Measurements from ENCODE around the gene PHYHD1.
A peak's percentile ranks its signal among the peaks of the same experiment; 100 is the strongest.

The PHYHD1 gene

GRCh38 chr9:128901822-128902221 is 19.0 kb upstream of the PHYHD1 start:
- no peak for ATAC-seq

GRCh38 chr9:128902351-128903078 is 18.3 kb upstream of the PHYHD1 start:
- peak; percentile 94 to 95 for ATAC-seq

- no peak for ATAC-seq
These were observed 17.7 kb upstream of the PHYHD1 start for GRCh38 chr9:128903079-128903461.

- ATAC-seq = peak; percentile 36 to 42
These were observed 16.7 kb upstream of the PHYHD1 start for GRCh38 chr9:128903871-128904620.

- no peak for ATAC-seq
These were observed 14.8 kb upstream of the PHYHD1 start for GRCh38 chr9:128905964-128906363.

GRCh38 chr9:128906741-128907140 is 14.0 kb upstream of the PHYHD1 start:
- no peak for ATAC-seq

- no peak for ATAC-seq
These were observed 12.4 kb upstream of the PHYHD1 start for GRCh38 chr9:128908372-128908771.

- ATAC-seq = no peak
These were observed 10.9 kb upstream of the PHYHD1 start for GRCh38 chr9:128909859-128910258.

GRCh38 chr9:128910906-128911305 is 9.9 kb upstream of the PHYHD1 start:
- no peak for ATAC-seq

- ATAC-seq = no peak
These were observed 9.2 kb upstream of the PHYHD1 start for GRCh38 chr9:128911529-128912035.

GRCh38 chr9:128912270-128912853 is 8.4 kb upstream of the PHYHD1 start:
- peak in 1 of 2 donors; percentile 30 for ATAC-seq

GRCh38 chr9:128913048-128913900 is 7.5 kb upstream of the PHYHD1 start:
- ATAC-seq = no peak

- peak in 1 of 2 donors; percentile 36 for ATAC-seq
These were observed 6.6 kb upstream of the PHYHD1 start for GRCh38 chr9:128913995-128914772.

- ATAC-seq = no peak
These were observed 4.6 kb upstream of the PHYHD1 start for GRCh38 chr9:128916204-128916603.

GRCh38 chr9:128916745-128917144 is 4.0 kb upstream of the PHYHD1 start:
- no peak for ATAC-seq

- ATAC-seq = no peak
These were observed 3.5 kb upstream of the PHYHD1 start for GRCh38 chr9:128917151-128917849.

GRCh38 chr9:128918921-128919320 is 1.9 kb upstream of the PHYHD1 start:
- no peak for ATAC-seq

GRCh38 chr9:128919402-128920089 is 1.2 kb upstream of the PHYHD1 start:
- ATAC-seq = no peak

GRCh38 chr9:128921881-128922763 is 1.3 kb downstream of the PHYHD1 start:
- ATAC-seq = no peak

- ATAC-seq = no peak
These were observed 2.7 kb downstream of the PHYHD1 start for GRCh38 chr9:128923493-128923883.
